OCI-M2 (cell line): ENCODE data around the gene MLF1.
"Not testable (repeated sequence)": the region's sequence is repeated elsewhere in the genome, so short reads cannot be mapped to it uniquely, and the experiment has no call there.

Experiments used
- DNase-seq: peaks from one replicate; lab custom pipeline; 2025; ENCODE audit not compliant: unreplicated experiment; lab: John Stamatoyannopoulos, UW

The MLF1 gene, protein sequence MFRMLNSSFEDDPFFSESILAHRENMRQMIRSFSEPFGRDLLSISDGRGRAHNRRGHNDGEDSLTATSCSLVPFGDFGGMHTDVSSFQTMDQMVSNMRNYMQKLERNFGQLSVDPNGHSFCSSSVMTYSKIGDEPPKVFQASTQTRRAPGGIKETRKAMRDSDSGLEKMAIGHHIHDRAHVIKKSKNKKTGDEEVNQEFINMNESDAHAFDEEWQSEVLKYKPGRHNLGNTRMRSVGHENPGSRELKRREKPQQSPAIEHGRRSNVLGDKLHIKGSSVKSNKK

DNA sequence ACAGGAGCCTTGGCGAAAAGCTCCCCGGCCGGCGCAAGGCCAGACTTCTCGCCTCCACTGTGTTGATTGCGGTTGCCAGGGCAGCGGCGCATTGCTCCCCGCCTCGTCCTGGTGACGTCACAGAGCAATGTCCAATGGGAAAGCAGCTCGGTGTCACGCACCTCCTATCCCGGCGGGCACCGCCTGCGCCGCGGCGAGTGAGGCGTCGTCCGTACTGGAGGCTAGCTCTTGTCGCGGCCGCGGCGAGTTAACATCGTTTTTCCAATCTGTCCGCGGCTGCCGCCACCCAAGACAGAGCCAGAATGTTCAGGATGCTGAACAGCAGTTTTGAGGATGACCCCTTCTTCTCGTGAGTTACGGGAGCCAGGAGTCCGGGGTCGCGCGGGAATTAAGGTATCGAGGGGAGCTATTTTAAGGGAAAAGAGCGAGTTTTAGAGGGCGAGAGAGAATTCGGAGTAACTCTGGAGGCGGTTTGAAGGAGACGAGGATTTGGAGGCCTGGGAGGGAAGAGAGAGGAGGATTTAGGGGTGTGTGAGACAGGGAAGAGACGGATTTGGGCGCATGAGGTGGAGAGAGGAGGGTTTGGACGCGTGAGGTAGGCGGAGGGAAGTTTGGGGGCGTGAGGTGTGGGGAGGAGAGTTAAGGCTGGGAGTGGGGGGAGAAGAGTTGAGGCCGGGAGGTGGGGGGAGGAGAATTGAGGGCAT lies at the start of gene MLF1:
Gene MLF1 (plus strand): TSS at position 196 of the 704 bp plus-strand sequence. CDS start 107 bp downstream, at position 303.
- peak; percentile 51 for DNase-seq

DNA sequence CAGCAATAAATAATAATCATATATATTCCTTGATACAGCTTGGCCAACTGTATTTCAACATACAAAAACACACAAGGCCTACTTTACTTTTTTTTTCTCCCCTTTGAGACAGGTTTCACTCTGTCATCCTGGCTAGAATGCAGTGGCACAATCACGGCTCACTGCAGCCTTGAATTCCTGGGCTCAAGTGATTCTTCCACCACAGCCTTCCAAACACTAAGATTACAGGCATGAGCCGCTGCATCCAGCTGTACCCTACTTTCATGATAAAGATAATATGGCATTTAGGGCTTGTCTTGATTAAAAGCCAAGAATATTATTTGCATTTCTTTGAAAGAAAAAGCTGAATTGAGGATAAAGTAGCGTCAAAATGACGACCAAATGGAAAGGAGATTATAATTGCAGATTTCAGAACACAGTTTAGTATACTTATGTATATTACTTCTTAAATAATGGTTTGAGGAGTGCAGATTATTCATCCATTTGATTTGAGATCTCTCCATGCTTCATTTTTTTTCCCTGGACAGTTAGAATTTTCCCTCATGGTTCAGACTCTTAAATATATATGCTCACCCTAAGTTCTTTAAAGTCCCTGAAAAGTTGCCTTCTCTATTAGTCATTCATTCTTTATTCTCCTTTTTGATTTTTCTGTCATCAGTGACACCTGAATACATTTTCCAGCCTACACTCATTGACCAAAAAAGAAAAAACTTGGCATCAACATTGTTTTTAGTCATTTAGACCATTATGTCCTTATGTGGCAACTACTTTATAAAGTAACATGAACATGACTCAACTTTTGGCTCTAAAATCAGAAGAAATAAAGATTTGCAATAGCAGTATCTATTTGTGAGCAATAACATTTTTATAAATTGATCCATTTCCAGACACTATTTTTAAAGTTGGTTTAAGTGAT lies 48.5 kb upstream of the MLF1 start:
- DNase-seq: no peak

DNA sequence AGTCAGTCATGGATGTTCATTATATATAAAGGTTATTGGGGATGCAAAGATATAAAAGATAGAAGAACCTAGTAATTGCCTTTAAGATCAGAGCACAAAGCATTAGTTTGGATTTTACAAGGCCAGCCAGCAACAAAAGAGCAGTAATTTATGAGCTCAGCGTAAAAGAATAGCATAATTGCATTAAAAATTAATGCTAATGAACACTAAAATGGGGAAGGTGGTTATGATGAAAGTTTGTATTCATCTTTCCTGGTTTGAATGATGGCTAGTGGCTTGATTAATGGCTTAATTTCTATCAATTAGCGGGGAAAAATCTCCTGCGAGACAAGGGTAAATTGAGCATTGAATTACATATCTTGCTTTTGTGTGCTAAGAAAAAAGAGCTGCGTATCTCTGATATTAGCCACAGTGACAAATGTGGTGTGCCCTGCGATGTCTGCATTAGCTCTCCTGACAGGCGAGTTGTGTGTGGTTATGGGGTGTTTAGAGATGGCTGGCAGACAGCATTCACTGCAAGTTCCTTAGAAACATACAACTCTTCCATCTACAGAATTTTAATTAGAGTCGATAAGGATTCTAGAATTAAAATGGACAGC lies 42.8 kb upstream of the MLF1 start:
- DNase-seq: no peak

DNA sequence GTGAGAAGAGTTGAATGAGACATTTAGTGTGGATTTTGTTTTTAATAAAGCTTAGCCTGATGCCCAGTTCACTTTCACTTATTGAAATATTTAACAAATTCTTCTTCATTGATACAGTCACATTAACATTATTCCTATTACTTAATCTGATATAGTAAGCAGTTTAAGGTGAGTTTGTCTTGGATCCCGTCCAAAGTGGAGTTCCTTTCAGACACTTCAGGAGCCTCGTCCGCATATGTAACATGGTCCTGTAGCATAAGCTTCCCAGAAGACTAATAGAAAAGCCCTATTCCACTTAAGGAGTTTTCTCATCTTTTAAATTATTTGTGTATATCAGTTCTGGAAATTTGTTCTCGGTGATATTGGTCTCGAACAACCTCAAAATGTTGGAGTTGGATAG lies 39.7 kb upstream of the MLF1 start:
- DNase-seq: no peak

DNA sequence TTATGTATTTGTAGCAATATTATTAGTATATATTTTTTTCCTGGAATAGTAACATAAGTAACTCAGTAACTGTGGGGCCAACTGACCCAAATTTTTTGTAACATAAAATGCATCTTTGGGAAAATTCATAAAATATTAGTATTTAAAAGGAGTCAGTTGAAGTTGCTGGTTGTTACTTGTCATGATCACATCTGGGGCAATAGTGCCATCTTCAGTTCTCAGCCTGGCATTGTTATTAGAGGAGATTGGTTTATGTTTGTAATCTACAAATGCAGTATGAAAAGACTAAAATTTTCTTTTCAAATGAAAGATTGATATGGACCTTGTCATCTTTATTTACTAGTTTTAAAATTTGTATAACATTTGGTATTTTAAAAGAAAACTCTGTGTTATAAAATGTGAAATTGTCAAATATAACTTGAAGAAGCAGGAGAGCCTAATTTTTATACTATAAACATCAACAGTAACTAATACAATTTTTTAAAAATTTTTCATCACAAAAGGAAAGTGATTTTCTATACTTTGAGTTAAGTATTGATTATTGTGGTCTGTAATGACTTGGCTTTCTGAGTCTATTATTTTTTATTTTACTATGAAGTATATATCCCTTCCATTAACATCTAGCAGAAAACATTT lies 38.8 kb upstream of the MLF1 start:
- no peak for DNase-seq

DNA sequence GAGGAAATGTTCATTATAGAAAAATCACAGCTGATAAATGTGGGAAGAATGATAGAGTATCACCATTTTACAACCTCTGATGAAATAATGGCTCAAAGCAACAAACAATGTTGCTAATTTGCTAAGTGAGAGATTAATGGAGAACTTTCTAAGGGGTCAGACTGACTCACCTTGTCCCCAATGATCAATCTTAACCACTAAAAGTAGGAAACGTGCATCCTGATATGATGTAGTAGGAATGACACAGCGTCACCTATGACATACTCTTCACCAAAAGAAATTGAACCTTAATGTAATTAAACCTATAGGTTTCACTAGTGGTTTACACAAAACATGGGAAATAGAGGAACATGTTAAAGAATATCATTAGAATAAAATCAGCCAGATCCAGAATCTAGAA lies 35.1 kb upstream of the MLF1 start:
- no peak for DNase-seq

DNA sequence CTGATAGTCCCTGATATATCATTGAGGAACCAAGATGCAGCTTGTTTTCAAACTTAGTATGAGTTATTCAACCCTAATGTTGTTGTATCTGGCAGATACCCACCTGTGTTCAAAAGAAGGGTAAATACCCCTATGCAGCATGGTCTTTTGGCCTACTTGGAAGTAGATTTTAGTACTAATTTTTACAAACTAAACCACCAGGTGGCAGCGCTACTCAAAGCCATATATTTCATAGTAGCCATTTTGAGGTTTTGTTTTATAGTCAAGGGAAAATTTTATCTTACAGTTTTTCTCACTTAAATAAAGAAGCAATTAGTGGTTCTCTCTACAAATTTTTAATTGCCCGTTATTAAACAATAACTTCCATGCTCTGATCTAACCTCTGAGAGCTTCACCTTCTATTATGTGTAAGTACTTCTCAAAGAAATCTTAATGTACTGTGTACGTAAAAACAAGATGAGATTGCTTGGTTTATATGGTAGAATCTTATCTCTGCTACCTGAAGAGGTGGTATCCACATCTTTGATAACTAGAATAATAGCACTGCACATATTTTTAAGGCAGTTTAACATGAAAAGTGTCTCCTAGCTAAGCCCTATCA lies 31.5 kb upstream of the MLF1 start:
- DNase-seq: peak; percentile 9

DNA sequence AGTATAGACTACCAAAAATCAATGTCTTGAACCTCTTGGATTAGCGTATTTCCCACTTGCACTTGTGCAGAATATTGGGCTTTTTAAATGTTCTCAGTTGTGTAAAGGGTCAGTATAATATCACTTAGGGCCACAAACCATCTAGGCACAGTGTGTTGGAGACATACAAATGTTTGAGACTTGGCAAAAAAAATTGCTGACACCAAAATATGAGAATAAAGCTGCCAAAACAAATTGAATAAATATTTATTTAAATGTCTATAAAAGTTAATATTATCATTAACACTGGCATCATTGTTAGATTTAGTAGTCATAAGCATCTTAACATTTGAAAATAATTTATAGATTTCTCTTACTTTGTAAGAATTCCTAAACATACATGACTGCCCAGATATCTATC lies 30.9 kb upstream of the MLF1 start:
- no peak for DNase-seq

DNA sequence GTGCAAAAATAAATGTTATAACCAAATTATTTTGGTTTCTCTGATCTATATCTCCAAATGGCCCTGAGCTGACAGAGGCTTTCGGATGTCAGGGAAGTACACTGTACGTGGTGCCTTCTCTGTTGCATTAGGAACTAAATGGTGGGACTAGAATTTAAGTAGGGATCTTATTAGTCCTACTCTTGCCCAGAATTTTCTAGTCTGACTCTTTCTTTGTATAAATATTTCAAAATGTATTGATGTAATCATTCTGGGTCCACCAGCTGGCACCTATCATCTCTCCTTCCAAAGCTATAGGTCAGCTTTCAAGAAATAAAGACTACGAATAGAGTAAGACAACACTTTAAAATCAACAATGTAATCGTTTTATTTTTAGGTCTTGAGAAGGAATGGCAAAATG lies 22.3 kb upstream of the MLF1 start:
- no peak for DNase-seq

DNA sequence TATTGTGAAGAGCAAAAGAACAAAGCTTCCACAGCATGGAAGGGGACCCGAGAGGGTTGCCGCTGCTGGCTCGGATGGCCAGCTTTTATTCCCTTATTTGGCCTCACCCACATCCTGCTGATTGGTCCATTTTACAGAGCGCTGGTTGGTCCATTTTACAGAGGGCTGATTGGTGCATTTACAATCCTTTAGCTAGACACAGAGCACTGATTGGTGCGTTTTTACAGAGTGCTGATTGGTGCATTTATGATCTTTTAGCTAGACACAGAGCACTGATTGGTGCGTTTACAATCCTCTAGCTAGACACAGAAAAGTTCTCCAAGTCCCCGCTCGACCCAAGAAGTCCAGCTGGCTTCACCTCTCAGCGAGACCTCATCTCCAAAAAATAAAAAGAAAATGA lies 21.1 kb upstream of the MLF1 start:
- not testable (repeated sequence) for DNase-seq

DNA sequence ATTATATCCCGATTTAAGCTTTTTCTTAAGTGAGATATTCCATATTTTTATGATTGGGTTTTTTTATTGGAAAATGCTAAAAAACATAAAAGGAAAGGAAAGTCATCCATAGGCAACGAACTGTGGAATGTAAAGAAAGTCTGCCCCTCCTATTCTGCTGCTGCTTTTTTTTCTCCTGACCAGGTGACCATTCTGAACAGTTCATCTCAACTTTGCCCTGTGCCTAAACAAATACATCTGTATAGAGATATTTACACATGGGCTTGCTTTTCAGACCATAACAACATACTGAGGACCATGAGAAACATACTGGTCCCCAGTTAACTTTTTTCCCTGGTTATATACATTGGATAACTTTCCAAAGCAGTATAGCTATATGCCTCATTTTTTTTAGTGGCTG lies 18.9 kb upstream of the MLF1 start:
- DNase-seq: no peak

DNA sequence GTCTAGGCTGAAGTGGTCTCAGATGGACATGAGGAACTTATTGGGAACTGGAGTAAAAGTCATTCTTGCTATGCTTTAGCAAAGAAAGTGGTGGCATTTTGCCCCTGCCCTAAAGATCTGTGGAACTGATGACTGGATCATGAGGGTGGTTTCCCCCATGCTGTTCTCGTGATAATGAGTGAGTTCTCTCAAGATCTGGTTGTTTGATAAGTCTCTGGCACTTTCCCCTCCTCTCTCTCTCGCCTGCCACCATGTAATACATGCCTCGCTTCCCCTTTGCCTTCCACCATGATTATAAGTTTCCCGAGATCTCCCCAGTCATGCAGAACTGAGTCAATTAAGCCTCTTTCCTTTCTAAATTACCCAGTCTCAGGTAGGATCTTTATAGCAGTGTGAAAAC lies 11.5 kb upstream of the MLF1 start:
- no peak for DNase-seq

DNA sequence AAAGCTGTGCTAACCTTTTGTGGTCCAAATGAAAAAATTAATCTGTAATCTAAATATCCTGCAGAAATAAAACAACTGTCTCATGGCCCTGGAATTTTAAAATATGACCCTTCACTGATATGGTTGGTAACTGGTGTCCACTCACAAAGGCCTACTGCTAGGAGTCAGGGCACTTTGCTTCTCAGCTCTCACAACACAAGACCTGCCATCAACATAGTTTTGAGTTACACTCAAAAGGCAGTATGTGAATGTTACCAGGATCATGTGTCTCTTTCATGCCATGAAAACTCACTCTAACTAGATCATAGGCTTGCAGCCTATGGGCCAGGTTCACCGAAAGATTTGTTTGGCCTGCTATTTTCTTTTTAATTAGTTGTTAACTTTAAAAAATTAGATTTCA lies 10.0 kb upstream of the MLF1 start:
- DNase-seq: no peak

DNA sequence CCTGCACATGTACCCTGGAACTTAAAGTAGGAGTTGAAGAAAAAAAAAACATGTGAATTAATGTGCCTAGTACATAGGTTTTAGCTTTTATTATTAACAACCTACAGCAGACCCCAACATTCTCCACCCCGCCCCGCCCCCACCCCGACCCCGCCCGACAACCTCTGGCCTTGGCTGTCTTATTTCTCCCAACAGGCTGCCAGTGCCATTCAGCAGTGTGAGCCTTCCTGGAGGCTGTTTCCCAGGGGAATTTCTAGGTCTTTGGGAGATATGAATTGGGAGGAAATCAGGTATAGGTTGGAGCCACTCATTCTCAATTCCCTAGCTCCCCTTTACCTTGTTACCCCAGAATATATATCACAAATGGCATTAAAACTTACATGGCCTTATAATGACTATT lies 8.3 kb upstream of the MLF1 start:
- DNase-seq: no peak

DNA sequence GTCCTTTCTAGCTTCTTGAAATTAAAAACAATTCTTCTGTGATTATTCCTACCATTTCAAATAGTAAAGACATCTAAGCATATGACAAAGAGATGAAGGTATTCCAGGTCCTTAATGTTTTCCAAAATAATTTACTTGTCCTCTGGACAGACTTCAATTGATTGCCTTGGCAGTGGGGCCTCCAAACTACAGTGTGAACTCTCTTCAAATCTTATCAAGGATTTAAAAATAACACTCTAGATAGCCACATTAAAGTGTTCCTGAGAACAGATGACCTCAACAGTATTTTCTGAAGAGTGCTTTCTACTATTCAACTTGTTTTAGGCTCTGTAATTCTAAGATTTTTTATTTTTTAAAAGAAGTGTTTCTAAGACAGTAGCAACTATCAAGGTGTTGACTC lies 7.9 kb upstream of the MLF1 start:
- DNase-seq: no peak

DNA sequence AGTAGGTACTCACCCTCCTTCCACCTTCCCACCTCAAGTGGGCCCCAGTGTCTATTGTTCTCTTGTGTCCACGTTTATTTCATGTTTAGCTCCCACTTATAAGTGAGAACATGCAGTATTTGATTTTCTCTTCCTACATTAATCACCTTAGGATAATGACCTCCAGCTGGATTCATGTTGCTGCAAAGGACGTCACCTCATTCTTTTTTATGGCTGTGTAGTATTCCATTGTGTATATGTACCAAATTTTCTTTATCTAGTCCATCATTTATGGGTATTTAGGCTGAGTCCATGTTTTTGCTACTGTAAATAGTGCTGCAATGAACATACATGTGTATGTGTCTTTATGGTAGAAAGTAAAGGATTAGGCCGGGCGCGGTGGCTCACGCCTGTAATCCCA lies 5.9 kb upstream of the MLF1 start:
- DNase-seq: no peak

DNA sequence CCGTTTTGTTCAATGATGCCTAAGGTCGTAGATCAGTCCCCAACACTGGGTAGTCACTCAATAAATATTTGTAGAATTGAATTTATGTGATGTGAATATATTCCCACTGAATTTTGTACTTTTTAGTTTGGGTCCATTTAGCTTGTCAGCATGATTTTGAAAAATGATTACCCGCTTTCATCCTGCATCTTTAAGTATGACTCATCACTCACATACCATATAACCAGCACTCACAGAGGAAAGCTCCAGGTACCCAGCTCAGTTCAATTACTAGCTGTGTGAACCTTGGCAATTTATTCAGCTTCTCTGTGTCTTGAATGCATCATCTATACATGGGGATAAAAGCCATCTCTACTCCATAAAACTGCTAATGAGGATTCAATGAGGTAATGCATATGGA lies 2.2 kb upstream of the MLF1 start:
- no peak for DNase-seq

DNA sequence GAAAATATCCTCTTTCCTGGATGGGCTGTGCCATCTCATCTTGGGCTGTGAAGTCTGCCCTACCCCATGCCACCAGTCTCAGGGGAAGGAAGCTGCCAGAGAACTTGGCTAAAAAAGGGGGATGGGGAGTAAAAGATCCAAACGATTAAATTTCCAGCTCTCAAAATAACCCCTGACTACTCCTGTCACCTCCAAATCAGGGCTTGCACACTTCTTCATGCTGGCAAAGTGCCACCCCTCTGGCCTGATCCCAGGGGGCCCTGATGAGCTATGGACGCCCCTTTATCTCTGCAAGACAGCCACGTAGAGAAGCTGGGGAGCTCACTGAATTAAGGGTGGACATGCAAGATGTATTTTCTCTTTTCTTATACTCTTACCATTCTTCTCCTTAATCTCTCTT lies 1.2 kb upstream of the MLF1 start:
- DNase-seq: no peak

DNA sequence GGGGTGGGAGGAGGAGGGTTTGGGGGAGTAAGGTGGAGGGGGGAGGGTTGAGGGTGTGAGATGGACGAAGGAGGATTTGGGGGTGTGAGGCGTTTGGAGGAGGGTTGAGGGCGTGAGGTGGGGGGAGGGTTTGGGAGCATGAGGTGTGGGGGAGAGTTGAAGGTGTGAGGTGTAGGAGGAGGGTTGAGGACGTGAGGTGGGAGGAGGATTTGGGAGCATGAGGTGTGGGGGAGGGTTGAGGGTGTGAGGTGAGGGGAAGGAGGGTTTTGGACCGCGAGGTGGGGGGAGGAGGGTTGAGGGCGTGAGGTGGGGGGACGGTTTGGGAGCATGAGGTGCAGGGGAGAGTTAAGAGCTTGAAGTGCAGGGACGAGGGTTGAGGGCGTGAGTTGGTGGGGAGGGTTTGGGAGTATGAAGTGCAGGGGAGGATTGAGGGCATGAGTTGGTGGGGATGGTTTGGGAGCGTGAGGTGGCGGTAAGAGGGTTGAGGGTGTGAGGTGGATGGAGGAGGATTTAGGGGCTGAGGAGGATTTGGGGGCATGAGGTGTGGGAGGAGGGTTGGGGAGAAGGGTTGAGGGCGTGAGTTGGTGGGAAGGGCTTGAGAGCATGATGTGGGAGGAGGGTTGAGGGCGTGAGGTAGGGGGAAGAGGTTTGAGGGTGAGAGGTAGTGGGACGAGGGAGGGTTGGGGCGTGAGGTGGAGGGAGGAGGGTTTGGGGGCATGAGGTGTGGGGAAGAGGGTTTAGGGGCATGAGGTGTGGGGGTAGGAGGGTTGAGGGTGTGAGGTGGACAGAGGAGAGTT lies 1.2 kb downstream of the MLF1 start:
- DNase-seq: no peak

DNA sequence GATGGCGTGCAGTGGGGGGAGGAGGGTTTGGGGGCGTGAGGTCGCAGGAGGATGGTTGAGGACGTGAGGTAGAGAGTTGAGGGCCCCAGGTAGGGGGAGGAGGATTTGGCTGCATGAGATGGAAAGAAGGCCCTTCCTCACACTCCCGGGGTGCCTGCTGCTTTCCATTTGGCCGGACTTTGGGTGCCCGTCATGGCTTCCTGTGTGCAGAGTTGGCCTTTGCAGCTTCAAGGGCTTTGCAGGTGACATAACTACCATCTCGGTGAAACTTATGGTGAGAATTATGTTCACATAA lies 1.7 kb downstream of the MLF1 start:
- DNase-seq: no peak
